ENCODE data around the gene GPD1.

GPD1 gene

GRCh38 chr12:50102646-50103309, 1.0 kb upstream of the GPD1 start:
- ATAC-seq (ENCODE audit: low read depth) (no peak), DNase-seq (ENCODE audit: low spot score) (no peak)
- Histone ChIP-seq H3K27ac (ENCODE audit: poor library complexity, severe bottlenecking) (no peak overlapping the region), H3K9me3 (ENCODE audit: severe bottlenecking) (no peaks in the 10 kb centered on the region), H3K4me3 (ENCODE audit: severe bottlenecking) (no peak overlapping the region), H3K27me3 (ENCODE audit: insufficient read depth, poor library complexity, severe bottlenecking) (no peaks in the 10 kb centered on the region), H3K4me1 (ENCODE audit: insufficient read depth, poor library complexity, severe bottlenecking) (no peaks in the 10 kb centered on the region), H3K36me3 (ENCODE audit: low read depth) (peaks cover 33% of the 10 kb centered on the region)
- TF ChIP-seq CTCF (IDR thresholded peaks at IDR 0.05; ENCODE audit: poor library complexity, severe bottlenecking) = no peak

- Histone ChIP-seq H3K9me3 (ENCODE audit: severe bottlenecking) (no peaks in the 10 kb centered on the region), H3K36me3 (ENCODE audit: low read depth) (peaks cover 28% of the 10 kb centered on the region), H3K4me3 (ENCODE audit: severe bottlenecking) (no peak overlapping the region), H3K27me3 (ENCODE audit: insufficient read depth, poor library complexity, severe bottlenecking) (no peaks in the 10 kb centered on the region), H3K4me1 (ENCODE audit: insufficient read depth, poor library complexity, severe bottlenecking) (no peaks in the 10 kb centered on the region), H3K27ac (ENCODE audit: poor library complexity, severe bottlenecking) (no peak overlapping the region)
- TF ChIP-seq CTCF (IDR thresholded peaks at IDR 0.05; ENCODE audit: poor library complexity, severe bottlenecking) = no peak
- ATAC-seq (ENCODE audit: low read depth) (no peak), DNase-seq (ENCODE audit: low spot score) (no peak)
Measured at GRCh38 chr12:50103351-50103750, 457 bp upstream of the GPD1 start.

- no peak for DNase-seq (ENCODE audit: low spot score)
- H3K4me1 ChIP-seq (ENCODE audit: insufficient read depth, poor library complexity, severe bottlenecking) = no peaks in the 10 kb centered on the region
Measured at GRCh38 chr12:50104417-50105366, 884 bp downstream of the GPD1 start.

GRCh38 chr12:50105913-50106450, 2.2 kb downstream of the GPD1 start:
- H3K4me1 ChIP-seq (ENCODE audit: insufficient read depth, poor library complexity, severe bottlenecking) = peaks cover 9% of the 10 kb centered on the region
- ATAC-seq (ENCODE audit: low read depth) = no peak
- no peaks in the 10 kb centered on the region for H3K27me3 ChIP-seq (ENCODE audit: insufficient read depth, poor library complexity, severe bottlenecking)
- TF ChIP-seq CTCF (IDR thresholded peaks at IDR 0.05; ENCODE audit: poor library complexity, severe bottlenecking) = no peak
- no peak overlapping the region for H3K27ac ChIP-seq (ENCODE audit: poor library complexity, severe bottlenecking)
- DNase-seq (ENCODE audit: low spot score) = no peak
- no peak overlapping the region for H3K4me3 ChIP-seq (ENCODE audit: severe bottlenecking)
- H3K9me3 ChIP-seq (ENCODE audit: severe bottlenecking) = no peaks in the 10 kb centered on the region
- H3K36me3 ChIP-seq (ENCODE audit: low read depth) = peaks cover 7% of the 10 kb centered on the region; the same call in 1 of the 2 replicates

More at GRCh38 chr12:50104417-50105366, 884 bp downstream of the GPD1 start:
- no peak overlapping the region for H3K27ac ChIP-seq (ENCODE audit: poor library complexity, severe bottlenecking)
- H3K27me3 ChIP-seq (ENCODE audit: insufficient read depth, poor library complexity, severe bottlenecking) = no peaks in the 10 kb centered on the region
- H3K4me3 ChIP-seq (ENCODE audit: severe bottlenecking) = no peak overlapping the region
- no peak for TF ChIP-seq CTCF (IDR thresholded peaks at IDR 0.05; ENCODE audit: poor library complexity, severe bottlenecking)
- no peaks in the 10 kb centered on the region for H3K9me3 ChIP-seq (ENCODE audit: severe bottlenecking)
- peaks cover 14% of the 10 kb centered on the region for H3K36me3 ChIP-seq (ENCODE audit: low read depth)
- no peak for ATAC-seq (ENCODE audit: low read depth)
